ENCODE measurements around the gene ACOX3. TPM values are rescaled to one million over a fixed set of nuclear protein-coding genes. Genes with fewer than 3 reads are reported as not detected.

ACOX3 gene
- total and polyA plus RNA-seq, 4 experiments from 2014 or later, result 13.3 to 17.3 (median 16.4) TPM

- intact Hi-C loops (cut with micrococcal nuclease), result no loop called here
- Mint-ChIP-seq H3K36me3 (no peaks in the 10 kb centered on the region), H3K4me1 (no peaks in the 10 kb centered on the region), H3K27me3 (peaks cover 5 to 7% of the 10 kb centered on the region in 2 donors), H3K9me3 (peaks cover 0 to 13% (median 6%) of the 10 kb centered on the region in 8 donors), H3K27ac (no peak overlapping the region), H3K4me3 (no peak overlapping the region)
- Histone ChIP-seq H3K4me3 (ENCODE audit: low read length in 2 of 2) (no peak overlapping the region), H3K27me3 (ENCODE audit: insufficient read depth, low read length) (no peaks in the 10 kb centered on the region), H3K4me1 (ENCODE audit: insufficient read depth, low read length) (no peaks in the 10 kb centered on the region), H3K27ac (ENCODE audit: low read depth, low read length) (no peak overlapping the region), H3K9me3 (ENCODE audit: control insufficient read depth in 1 of 2, low read length in 2 of 2) (no peaks in the 10 kb centered on the region), H3K36me3 (ENCODE audit: insufficient read depth, low read length) (no peaks in the 10 kb centered on the region)
- DNase-seq, result no peak
- ChIA-PET POLR2A (ENCODE audit: partially characterized antibody) (no interaction called here), CTCF (ENCODE audit: partially characterized antibody) (no interaction called here)
These were observed 123.0 kb downstream of the ACOX3 start for GRCh38 chr4:8317474-8317873.

- Histone ChIP-seq H3K27me3 (ENCODE audit: insufficient read depth, low read length) (no peaks in the 10 kb centered on the region), H3K9me3 (ENCODE audit: control insufficient read depth in 1 of 2, low read length in 2 of 2) (no peaks in the 10 kb centered on the region), H3K4me1 (ENCODE audit: insufficient read depth, low read length) (no peaks in the 10 kb centered on the region), H3K36me3 (ENCODE audit: insufficient read depth, low read length) (no peaks in the 10 kb centered on the region), H3K4me3 (ENCODE audit: low read length in 2 of 2) (no peak overlapping the region), H3K27ac (ENCODE audit: low read depth, low read length) (no peak overlapping the region)
- Mint-ChIP-seq H3K9me3 (peaks cover 0 to 15% (median 10%) of the 10 kb centered on the region in 8 donors), H3K4me3 (no peak overlapping the region), H3K4me1 (no peaks in the 10 kb centered on the region), H3K27me3 (peaks cover 5 to 7% of the 10 kb centered on the region in 2 donors), H3K36me3 (no peaks in the 10 kb centered on the region), H3K27ac (no peak overlapping the region)
- CTCF ChIA-PET (ENCODE audit: partially characterized antibody), result no interaction called here
- POLR2A ChIA-PET (ENCODE audit: partially characterized antibody), result no interaction called here
- DNase-seq, result no peak
- intact Hi-C loops (cut with micrococcal nuclease), result no loop called here
These were observed 123.6 kb downstream of the ACOX3 start for GRCh38 chr4:8316911-8317351.

Other genes with a start within 250 kb of the ACOX3 start
- gene SH3TC1, start 241.4 kb downstream of the ACOX3 start, total RNA-seq, result 10 to 100 TPM; 37.1 to 41.3 TPM
- gene SH3TC1, start 241.4 kb downstream of the ACOX3 start, polyA plus RNA-seq, result 10 to 100 TPM in 1 of 2 donors, 1 to 10 TPM in 1; 7.9 to 14.3 TPM
- gene HTRA3, start 171.0 kb downstream of the ACOX3 start, total RNA-seq, result not detected
- gene HTRA3, start 171.0 kb downstream of the ACOX3 start, polyA plus RNA-seq, result not detected
- gene TRMT44, start 54 bp upstream of the ACOX3 start, total RNA-seq, result 10 to 100 TPM; 29.6 to 33.0 TPM
- gene TRMT44, start 54 bp upstream of the ACOX3 start, polyA plus RNA-seq, result 10 to 100 TPM in 1 of 2 donors, 1 to 10 TPM in 1; 4.3 to 11.7 TPM
- not detected for gene GPR78, start 139.7 kb upstream of the ACOX3 start, total RNA-seq
- not detected for gene GPR78, start 139.7 kb upstream of the ACOX3 start, polyA plus RNA-seq
- gene CPZ, start 152.0 kb upstream of the ACOX3 start, total RNA-seq, result not detected
- not detected for gene CPZ, start 152.0 kb upstream of the ACOX3 start, polyA plus RNA-seq

Measured in CD4-positive, alpha-beta memory T cell (primary cell).